GM21576 (cell line): ENCODE measurements around the gene SNN.
A peak's percentile ranks its signal among the peaks of the same experiment; 100 is the strongest.

Source experiments
- ATAC-seq: cut with Tn5 transposase; IDR thresholded peaks from one replicate; pipeline ENCODE4 v1.9.1; 2021; ENCODE audit warnings: mild to moderate bottlenecking, moderate library complexity; ENCODE audit not compliant: unreplicated experiment

Gene SNN

GRCh38 chr16:11667824-11668622, at the start of gene SNN:
SNN (plus strand) TSS chr16:11668455; CDS start chr16:11676060, 7,605 bp downstream.
- peak; percentile 55 for ATAC-seq

- ATAC-seq: no peak
Observed at GRCh38 chr16:11619327-11619851, 48.9 kb upstream of the SNN start.

- no peak for ATAC-seq
Observed at GRCh38 chr16:11620243-11621003, 47.8 kb upstream of the SNN start.

GRCh38 chr16:11621539-11621919, 46.7 kb upstream of the SNN start:
- no peak for ATAC-seq

GRCh38 chr16:11621920-11622651, 46.2 kb upstream of the SNN start:
- no peak for ATAC-seq

GRCh38 chr16:11624205-11624604, 44.0 kb upstream of the SNN start:
- no peak for ATAC-seq

DNA sequence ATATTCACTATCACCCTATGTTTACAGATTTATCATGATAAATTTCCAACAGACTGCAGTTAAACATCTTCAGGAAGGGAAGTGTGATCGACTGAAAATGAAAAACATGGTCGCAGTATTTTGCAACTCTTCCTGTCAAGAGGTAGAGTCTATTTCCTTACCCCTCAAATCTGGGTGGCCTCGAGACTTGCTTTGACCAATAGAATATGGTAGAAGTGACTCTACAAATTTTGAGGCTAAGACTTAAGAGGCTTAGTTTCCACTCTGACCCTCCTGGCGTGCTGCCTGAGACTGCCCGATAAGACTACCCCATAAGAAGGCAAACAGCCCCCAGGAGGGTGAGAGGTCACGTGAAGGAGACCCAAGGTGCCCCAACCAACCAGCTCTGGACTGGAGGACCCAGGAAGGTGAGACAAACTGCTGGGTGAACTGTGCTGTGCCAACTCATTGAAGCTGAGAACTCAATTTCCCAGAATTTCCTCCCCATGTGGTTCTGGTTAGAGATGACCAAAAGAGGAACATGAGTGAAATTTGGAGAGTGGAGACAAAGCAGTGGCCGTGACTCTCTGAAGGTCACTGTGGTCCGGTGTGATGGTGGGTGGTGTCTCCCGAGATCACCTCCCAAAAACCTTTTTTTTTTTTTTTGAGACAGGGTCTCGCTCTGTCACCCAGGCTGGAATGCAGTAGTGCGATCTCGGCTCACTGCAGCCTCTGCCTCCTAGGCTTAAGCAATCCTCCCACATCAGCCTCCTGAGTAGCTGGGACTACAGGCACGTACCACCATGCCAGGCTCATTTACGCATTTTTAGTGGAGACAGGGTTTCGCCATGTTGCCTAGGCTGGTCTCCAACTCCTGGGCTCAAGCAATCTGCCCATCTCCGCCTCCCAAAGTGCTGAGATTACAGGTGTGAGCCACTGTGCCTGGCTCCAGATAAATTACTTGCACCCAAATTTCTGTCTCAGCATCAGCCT, 43.3 kb upstream of the SNN start:
- no peak for ATAC-seq

- ATAC-seq: no peak
Observed at GRCh38 chr16:11625769-11626168, 42.5 kb upstream of the SNN start.

- ATAC-seq: no peak
Observed at GRCh38 chr16:11626657-11627291, 41.5 kb upstream of the SNN start.

DNA sequence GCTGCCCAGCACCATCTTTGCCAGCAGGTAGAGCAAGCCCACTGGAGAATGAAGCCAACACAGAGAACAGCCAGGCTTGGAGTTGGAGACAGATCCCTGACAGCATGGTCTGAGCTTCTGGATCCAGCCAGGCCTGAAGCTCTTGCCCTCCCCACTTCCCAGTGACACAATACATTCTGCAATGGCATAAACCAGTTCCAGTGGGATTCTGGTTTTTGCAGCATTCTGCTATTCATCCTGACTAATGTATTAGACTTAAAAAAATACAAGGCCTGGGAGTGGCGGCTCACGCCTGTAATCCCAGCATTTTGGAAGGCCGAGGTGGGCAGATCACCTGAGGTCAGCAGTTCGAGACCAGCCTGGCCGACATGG, 41.0 kb upstream of the SNN start:
- no peak for ATAC-seq

DNA sequence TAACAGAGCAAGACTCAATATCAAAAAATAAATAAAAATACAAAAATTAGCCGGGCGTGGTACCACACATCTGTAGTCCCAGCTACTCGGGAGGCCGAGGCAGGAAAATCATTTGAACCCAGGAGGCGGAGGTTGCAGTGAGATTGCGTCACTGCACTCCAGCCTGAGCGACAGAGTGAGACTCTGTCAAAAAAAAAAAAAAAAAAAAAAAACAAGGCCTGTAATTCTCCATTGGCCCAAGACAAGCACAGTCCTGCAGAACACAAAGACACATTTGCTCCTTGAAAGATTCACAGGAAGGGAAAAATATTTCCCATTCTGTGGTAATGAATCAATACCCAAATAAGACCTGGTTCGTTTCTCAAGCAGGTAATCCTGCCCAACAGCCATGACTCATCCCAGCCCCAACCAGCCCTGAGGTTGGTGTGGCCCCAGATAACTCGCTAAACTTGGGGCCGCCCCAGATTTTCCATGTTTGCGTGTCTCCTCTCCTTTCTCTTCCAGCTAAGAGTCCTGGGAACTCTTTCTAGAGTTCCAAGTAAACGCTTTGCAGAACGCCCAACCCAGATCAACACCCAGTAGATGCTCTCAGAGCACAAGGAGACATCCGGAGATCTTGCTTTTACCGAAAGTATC, 40.3 kb upstream of the SNN start:
- no peak for ATAC-seq

DNA sequence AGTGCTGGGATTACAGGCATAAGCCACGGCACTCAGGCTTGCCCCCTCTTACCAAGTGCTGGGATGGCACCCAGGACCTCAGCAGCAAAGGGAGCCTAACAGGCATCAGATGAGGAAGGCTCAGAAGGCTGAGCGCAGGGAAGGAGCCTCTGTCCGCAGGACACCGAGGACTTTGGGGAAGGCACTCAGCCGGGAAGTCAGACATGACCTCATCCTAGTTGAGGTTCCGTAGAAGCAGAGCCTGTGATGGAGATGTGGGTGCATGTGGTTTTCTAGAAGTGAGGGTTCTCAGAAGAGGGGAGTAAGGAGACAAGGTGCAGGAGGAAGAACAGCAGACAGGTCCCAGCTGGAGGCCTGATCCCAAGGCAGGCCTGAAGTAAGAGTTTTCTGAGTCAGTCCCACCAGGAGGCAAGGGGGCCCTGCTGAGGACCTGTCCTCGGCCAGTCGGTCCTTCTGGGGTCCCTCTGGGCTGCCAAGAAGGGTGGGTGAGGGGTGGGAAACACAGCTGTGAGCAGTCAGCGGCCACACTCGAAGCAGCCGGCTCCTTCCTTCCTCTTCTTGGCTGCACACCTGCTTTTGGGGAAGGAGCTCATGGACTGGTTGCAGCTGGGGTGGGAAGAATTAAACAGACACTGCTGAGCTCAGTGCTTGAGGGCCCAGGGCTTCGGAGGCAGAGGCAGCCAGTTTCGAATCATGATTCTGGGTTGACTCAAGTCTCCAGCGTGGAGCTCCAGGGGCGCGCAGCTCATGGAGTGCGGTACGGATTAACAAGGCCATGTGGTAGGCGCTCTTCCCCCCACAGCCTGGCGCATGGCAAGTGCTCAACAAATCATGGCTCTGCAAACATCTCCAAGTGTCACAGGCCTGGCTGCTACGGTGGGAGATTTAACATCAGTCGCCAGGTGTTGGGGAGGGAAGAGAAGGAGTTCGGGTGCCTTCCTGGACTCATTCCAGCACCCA, 38.9 kb upstream of the SNN start:
- no peak for ATAC-seq

GRCh38 chr16:11630046-11630767, 38.0 kb upstream of the SNN start:
- ATAC-seq: no peak

DNA sequence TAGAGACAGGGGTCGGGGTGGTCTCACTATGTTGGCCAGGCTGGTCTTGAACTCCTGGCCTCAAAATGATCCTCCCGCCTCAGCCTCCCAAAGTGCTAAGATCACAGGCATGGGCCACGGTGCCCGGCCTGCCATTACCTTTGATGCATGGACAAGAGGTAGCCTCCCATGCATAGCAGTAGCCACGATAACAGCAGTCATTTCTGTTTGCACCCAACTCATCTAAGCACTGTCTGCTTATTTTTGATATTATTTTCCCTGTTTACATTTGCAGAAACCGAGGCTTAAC, 37.5 kb upstream of the SNN start:
- no peak for ATAC-seq

DNA sequence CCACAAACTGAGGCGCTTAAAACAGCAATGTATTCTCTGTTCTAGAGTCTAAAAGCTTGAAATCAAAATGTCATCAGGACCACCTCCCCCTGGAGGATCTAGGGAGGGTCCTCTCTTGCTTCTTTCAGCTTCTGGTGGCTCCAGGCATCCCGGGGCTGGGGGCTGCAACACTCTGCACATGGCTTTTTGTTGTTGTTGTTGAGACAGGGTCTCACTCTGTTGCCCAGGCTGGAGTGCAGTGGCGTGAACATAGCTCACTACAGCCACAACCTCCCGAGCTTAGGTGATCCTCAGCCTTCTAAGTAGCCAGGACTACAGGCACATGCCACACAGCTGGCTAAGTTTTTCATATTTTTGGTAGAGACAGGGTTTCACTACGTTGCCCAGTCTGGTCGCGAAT, 37.0 kb upstream of the SNN start:
- no peak for ATAC-seq

DNA sequence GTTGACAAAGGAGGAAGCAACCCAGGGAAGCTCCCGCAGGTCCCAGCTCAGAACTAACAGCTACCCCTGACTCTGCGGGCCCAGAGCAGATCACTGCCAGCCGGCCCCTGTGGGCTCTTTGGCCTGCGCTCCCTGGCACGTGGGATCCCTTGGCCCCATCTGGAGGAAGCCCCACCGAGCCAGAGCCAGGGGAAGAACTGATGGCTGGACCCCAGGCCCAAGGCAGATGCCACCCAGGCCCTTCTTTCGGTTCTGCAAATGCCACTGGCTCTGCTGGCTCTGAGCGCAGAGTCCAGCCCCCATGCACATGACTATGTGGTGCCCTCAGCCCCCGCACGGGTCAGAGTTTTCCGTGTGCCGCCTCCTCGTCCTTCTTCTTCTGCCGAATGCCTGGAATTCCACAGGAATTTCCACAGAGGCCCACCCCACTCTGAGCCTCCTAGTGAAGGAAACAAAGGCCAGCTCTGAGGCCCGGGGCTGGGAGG, 35.8 kb upstream of the SNN start:
- ATAC-seq: no peak

- ATAC-seq: no peak
Observed at GRCh38 chr16:11633113-11633512, 35.1 kb upstream of the SNN start.

GRCh38 chr16:11634312-11634711, 33.9 kb upstream of the SNN start:
- no peak for ATAC-seq
